Measurements from ENCODE around the gene CD1E. TPM values are rescaled to one million over a fixed set of nuclear protein-coding genes. Genes with fewer than 3 reads are reported as not detected.

Gene CD1E
- total RNA-seq, 2 donors from 2014 or later, result 0.39 TPM; not detected in 1

- Histone ChIP-seq H3K4me3 (no peak overlapping the region), H3K27me3 (no peaks in the 10 kb centered on the region), H3K4me1 (no peaks in the 10 kb centered on the region), H3K27ac (no peak overlapping the region), H3K9me3 (no peaks in the 10 kb centered on the region), H3K36me3 (no peaks in the 10 kb centered on the region)
- no peak for DNase-seq (ENCODE audit: low spot score)
- no peak for TF ChIP-seq CTCF (IDR thresholded peaks at IDR 0.05)
Measured at GRCh38 chr1:158393476-158393875, 39.8 kb downstream of the CD1E start.

- no peak for TF ChIP-seq CTCF (IDR thresholded peaks at IDR 0.05)
- H3K9me3 ChIP-seq, result no peaks in the 10 kb centered on the region
- H3K4me3 ChIP-seq, result no peak overlapping the region
- H3K36me3 ChIP-seq, result no peaks in the 10 kb centered on the region
- no peak overlapping the region for H3K27ac ChIP-seq
- H3K27me3 ChIP-seq, result no peaks in the 10 kb centered on the region
- H3K4me1 ChIP-seq, result no peaks in the 10 kb centered on the region
- DNase-seq (ENCODE audit: low spot score), result no peak
Measured at GRCh38 chr1:158396646-158397045, 43.0 kb downstream of the CD1E start.

- Histone ChIP-seq H3K4me1 (no peaks in the 10 kb centered on the region), H3K27me3 (no peaks in the 10 kb centered on the region), H3K36me3 (no peaks in the 10 kb centered on the region), H3K27ac (no peak within 1 kb of the TSS), H3K9me3 (no peaks in the 10 kb centered on the region), H3K4me3 (no peak within 1 kb of the TSS)
- no peak for TF ChIP-seq CTCF (IDR thresholded peaks at IDR 0.05)
- no peak for DNase-seq (ENCODE audit: low spot score)
Measured at GRCh38 chr1:158398818-158399514, 45.3 kb downstream of the CD1E start, which contains the start of gene OR10T2. Gene OR10T2 (minus strand): TSS chr1:158399466. CDS start chr1:158399466, 0 bp downstream.

GRCh38 chr1:158400871-158401270 is 47.2 kb downstream of the CD1E start:
- Histone ChIP-seq H3K27ac (no peak overlapping the region), H3K9me3 (no peaks in the 10 kb centered on the region), H3K4me1 (no peaks in the 10 kb centered on the region), H3K36me3 (no peaks in the 10 kb centered on the region), H3K27me3 (no peaks in the 10 kb centered on the region), H3K4me3 (no peak overlapping the region)
- DNase-seq (ENCODE audit: low spot score), result no peak
- no peak for TF ChIP-seq CTCF (IDR thresholded peaks at IDR 0.05)

- Histone ChIP-seq H3K9me3 (no peaks in the 10 kb centered on the region), H3K4me3 (no peak overlapping the region), H3K27ac (no peak overlapping the region), H3K27me3 (no peaks in the 10 kb centered on the region), H3K4me1 (no peaks in the 10 kb centered on the region), H3K36me3 (no peaks in the 10 kb centered on the region)
- no peak for DNase-seq (ENCODE audit: low spot score)
- no peak for TF ChIP-seq CTCF (IDR thresholded peaks at IDR 0.05)
Measured at GRCh38 chr1:158407092-158407491, 53.4 kb downstream of the CD1E start.

Other genes starting within 250 kb of the CD1E start
- gene CD1D, start 173.0 kb upstream of the CD1E start, total RNA-seq, result 1 to 10 TPM in 1 of 2 donors, under 1 TPM in 1; 0.48 to 2.0 TPM
- not detected for gene CD1A, start 99.5 kb upstream of the CD1E start, total RNA-seq
- under 1 TPM; 0.31 to 0.44 TPM for gene CD1C, start 64.0 kb upstream of the CD1E start, total RNA-seq
- gene CD1B, start 22.4 kb upstream of the CD1E start, total RNA-seq, result not detected
- gene OR10T2, start 45.6 kb downstream of the CD1E start, total RNA-seq, result not detected
- not detected for gene OR10K2, start 72.3 kb downstream of the CD1E start, total RNA-seq
- gene OR10K1, start 107.9 kb downstream of the CD1E start, total RNA-seq, result not detected
- not detected for gene OR10R2, start 118.3 kb downstream of the CD1E start, total RNA-seq
- not detected for gene OR6Y1, start 200.5 kb downstream of the CD1E start, total RNA-seq
- gene OR6P1, start 216.7 kb downstream of the CD1E start, total RNA-seq, result not detected
- gene OR10X1, start 226.0 kb downstream of the CD1E start, total RNA-seq, result not detected